Esophagus squamous epithelium (tissue), 4 donors: ENCODE data around the gene CCND1.

Source experiments
- CTCF ChIP-seq, 6 experiments: fragments of 450-650 bp in 4 of 6; fragments of 200-600 bp in 2 of 6; sonication (generic) in 2 of 6; IDR thresholded peaks; one replicate each; pipeline ENCODE4 v1.5.1; 2016 to 2019; ENCODE audit warnings: antibody characterized with exemption in 6 of 6, mild to moderate bottlenecking in 4 of 6, moderate library complexity in 4 of 6
- POLR2A ChIP-seq, 4 donors: fragments of 450-650 bp; IDR thresholded peaks; one replicate each; pipeline ENCODE4 v1.6.1; 2017; ENCODE audit warnings: antibody characterized with exemption in 4 of 4, mild to moderate bottlenecking in 4 of 4, moderate library complexity in 3 of 4

- TF ChIP-seq CTCF (IDR thresholded peaks at IDR 0.05) (no peak), POLR2A (IDR thresholded peaks at IDR 0.05) (no peak)
Measured at GRCh38 chr11:69617682-69618081, 23.3 kb upstream of the CCND1 start.
